CD14-positive monocyte (primary cell): ENCODE measurements around the gene LPCAT3. TPM values are rescaled to one million over a fixed set of nuclear protein-coding genes. Genes with fewer than 3 reads are reported as not detected.
"Not testable (repeated sequence)": the region's sequence is repeated elsewhere in the genome, so short reads cannot be mapped to it uniquely, and the experiment has no call there.

ENCODE experiments used
- DNase-seq, 3 donors: peaks; one replicate each; pipeline ENCODE4 v3.0.0-alpha.2; 2011 to 2022
- H2AFZ ChIP-seq: 2 replicates; pipeline ENCODE4 v1.6.0; 2012; ENCODE audit warnings: mild to moderate bottlenecking, low read depth, low read length, inconsistent platforms; ENCODE audit not compliant: insufficient read depth, poor library complexity, severe bottlenecking
- H3K27ac ChIP-seq, 2 donors: 1 replicate in 1 of 2; 2 replicates in 1 of 2; pipeline ENCODE4 v1.5.1; 2012 to 2013; ENCODE audit warnings: low read length in 2 of 2, control low read depth in 1 of 2, inconsistent platforms in 1 of 2, low read depth in 1 of 2, mild to moderate bottlenecking in 1 of 2
- H3K27me3 ChIP-seq, 2 donors: one replicate each; pipeline versions ENCODE4 v1.6.0 to v1.6.1; 2011 to 2013; ENCODE audit warnings: low read length in 2 of 2; ENCODE audit not compliant: control insufficient read depth in 2 of 2, insufficient read depth in 2 of 2
- H3K36me3 ChIP-seq, 2 donors: replicated peaks in 1 of 2; 1 replicate in 1 of 2; 2 replicates in 1 of 2; pipeline versions ENCODE4 v1.5.1 to v1.6.1; 2012 to 2013; ENCODE audit warnings: low read length in 2 of 2, control low read depth in 1 of 2, inconsistent platforms in 1 of 2, mild to moderate bottlenecking in 1 of 2; ENCODE audit not compliant: insufficient read depth in 2 of 2, control insufficient read depth in 1 of 2
- H3K4me1 ChIP-seq, 2 donors: 1 replicate in 1 of 2; 2 replicates in 1 of 2; pipeline versions ENCODE4 v1.5.1 to v1.6.1; 2012 to 2013; ENCODE audit warnings: low read length in 2 of 2, control low read depth in 1 of 2, inconsistent platforms in 1 of 2, mild to moderate bottlenecking in 1 of 2, moderate library complexity in 1 of 2; ENCODE audit not compliant: insufficient read depth in 2 of 2, control insufficient read depth in 1 of 2
- H3K4me2 ChIP-seq: replicated peaks from 2 replicates; pipeline ENCODE3; 2012; ENCODE audit warnings: low read length, moderate library complexity, mild to moderate bottlenecking; ENCODE audit not compliant: poor library complexity, severe bottlenecking; ENCODE audit errors: extremely low read depth
- H3K4me3 ChIP-seq, 3 experiments: fragments of 200-600 bp in 1 of 3; sonication (generic) in 1 of 3; replicated peaks in 1 of 3; 1 replicate in 2 of 3; 2 replicates in 1 of 3; pipeline ENCODE4 v1.5.1; 2011 to 2013; ENCODE audit warnings: low read length in 3 of 3, mild to moderate bottlenecking in 3 of 3, control low read depth in 2 of 3, low read depth in 2 of 3, inconsistent platforms in 1 of 3, moderate library complexity in 1 of 3
- H3K79me2 ChIP-seq: 2 replicates; pipeline ENCODE4 v1.6.0; 2012; ENCODE audit warnings: mild to moderate bottlenecking, control low read depth, inconsistent platforms, low read length, moderate library complexity; ENCODE audit not compliant: insufficient read depth
- H3K9ac ChIP-seq: 2 replicates; pipeline ENCODE4 v1.6.0; 2017; ENCODE audit warnings: low read length, mild to moderate bottlenecking; ENCODE audit not compliant: insufficient read depth, poor library complexity, severe bottlenecking
- H3K9me3 ChIP-seq, 2 donors: replicated peaks in 1 of 2; 1 replicate in 1 of 2; 2 replicates in 1 of 2; pipeline versions ENCODE4 v1.5.1 to v1.6.1; 2012 to 2013; ENCODE audit warnings: low read length in 2 of 2, control low read depth in 1 of 2; ENCODE audit not compliant: control insufficient read depth in 1 of 2, insufficient read depth in 1 of 2
- H4K20me1 ChIP-seq: 2 replicates; pipeline ENCODE4 v1.6.0; 2012; ENCODE audit warnings: mild to moderate bottlenecking, low read length, control low read depth, moderate library complexity; ENCODE audit not compliant: insufficient read depth
- H3K27ac Mint-ChIP-seq, 7 donors: one replicate each; pipeline ENCODE4 v1.8.0; 2020; ENCODE audit warnings: mild to moderate bottlenecking in 7 of 7, mixed read lengths in 7 of 7, moderate library complexity in 6 of 7, inconsistent platforms in 2 of 7
- H3K27me3 Mint-ChIP-seq, 3 donors: one replicate each; pipeline ENCODE4 v1.8.0; 2021 to 2022; ENCODE audit warnings: low read depth in 3 of 3, mild to moderate bottlenecking in 3 of 3, mixed read lengths in 3 of 3, moderate library complexity in 3 of 3, inconsistent platforms in 1 of 3
- H3K36me3 Mint-ChIP-seq, 2 donors: one replicate each; pipeline ENCODE4 v1.8.0; 2020; ENCODE audit warnings: mixed read lengths in 2 of 2, inconsistent platforms in 1 of 2, mild to moderate bottlenecking in 1 of 2
- H3K4me1 Mint-ChIP-seq: one replicate; pipeline ENCODE4 v1.8.0; 2020; ENCODE audit warnings: mild to moderate bottlenecking, mixed read lengths
- H3K4me3 Mint-ChIP-seq, 2 donors: one replicate each; pipeline ENCODE4 v1.8.0; 2020; ENCODE audit warnings: mild to moderate bottlenecking in 2 of 2, mixed read lengths in 2 of 2, moderate library complexity in 1 of 2
- H3K9me3 Mint-ChIP-seq, 7 donors: one replicate each; pipeline ENCODE4 v1.8.0; 2020 to 2022; ENCODE audit warnings: mixed read lengths in 7 of 7, mild to moderate bottlenecking in 6 of 7, moderate library complexity in 6 of 7, inconsistent platforms in 2 of 7
- CTCF ChIP-seq: fragments of 200-600 bp; IDR thresholded peaks from one replicate; pipeline ENCODE4 v1.8.0; 2022; ENCODE audit warnings: antibody characterized with exemption, mild to moderate bottlenecking
- WGBS: methylation state at CpG from one replicate; pipeline ENCODE4 v1.1.5; 2013; ENCODE audit warnings: missing lambda C conversion rate; ENCODE audit not compliant: insufficient coverage; 5-methylcytosine and 5-hydroxymethylcytosine counted together
- intact Hi-C, 2 donors: fragments of 100-400 bp; cut with micrococcal nuclease; formaldehyde crosslinking; loops; one replicate each; pipeline versions ENCODE4 v1.15.0 to v1.15.1; 2023
- polyA plus RNA-seq, 3 donors: library from polyadenylated mRNA; depleted of rRNA in 1 of 3; unstranded in 2 of 3; stranded (reverse) in 1 of 3; fragments of 300-500 nt in 2 of 3; fragments of >200 nt in 1 of 3; fragmentation: Illumina TruSeq in 2 of 3; gene quantifications; 1 replicate in 2 of 3; 2 replicates in 1 of 3; pipeline ENCODE4 v1.2.3, GENCODE V29; 2012 to 2021

LPCAT3 gene
- polyA plus RNA-seq, 3 donors: 50.9 to 62.7 (median 54.1) TPM

- Histone ChIP-seq H3K4me3 (no peak overlapping the region), H4K20me1 (no peaks in the 10 kb centered on the region), H3K4me1 (no peaks in the 10 kb centered on the region), H3K36me3 (no peaks in the 10 kb centered on the region), H3K4me2 (no peak overlapping the region), H2AFZ (no peak overlapping the region), H3K27me3 (no peaks in the 10 kb centered on the region), H3K9me3 (no peaks in the 10 kb centered on the region), H3K27ac (no peak overlapping the region), H3K79me2 (no peaks in the 10 kb centered on the region), H3K9ac (no peak overlapping the region)
- Mint-ChIP-seq H3K4me1 (peaks cover 3% of the 10 kb centered on the region), H3K27me3 (peaks cover 0 to 7% (median 0%) of the 10 kb centered on the region in 3 donors), H3K27ac (no peak overlapping the region), H3K4me3 (no peak overlapping the region), H3K9me3 (peaks cover 0 to 3% (median 0%) of the 10 kb centered on the region in 7 donors), H3K36me3 (no peaks in the 10 kb centered on the region)
- 92% methylated on average over 6 of the region's 10 CpGs for WGBS
- intact Hi-C loops: no loop called here
- DNase-seq: no peak
- TF ChIP-seq CTCF: no peak
Observed at GRCh38 chr12:7039403-7039802, 21.1 kb upstream of the LPCAT3 start.

DNA sequence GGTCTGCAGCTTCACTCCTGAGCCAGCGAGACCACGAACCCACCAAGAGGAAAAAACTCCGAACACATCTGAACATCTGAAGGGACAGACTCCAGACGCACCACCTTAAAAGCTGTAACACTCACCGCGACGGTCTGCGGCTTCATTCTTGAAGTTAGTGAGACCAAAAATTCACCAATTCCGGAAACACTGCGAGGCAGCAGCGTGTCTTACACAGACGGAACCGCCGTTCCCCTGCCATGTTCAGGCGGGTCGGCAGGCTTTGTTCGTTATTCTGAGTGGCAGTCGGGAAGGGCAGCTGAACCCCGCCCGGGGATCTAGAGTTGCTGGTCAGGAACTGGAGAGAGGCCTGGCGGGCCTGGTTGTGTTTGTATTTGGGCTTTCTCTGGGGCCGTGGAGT is 20.3 kb upstream of the LPCAT3 start:
- H2AFZ ChIP-seq: no peak overlapping the region
- H3K36me3 Mint-ChIP-seq: no peaks in the 10 kb centered on the region
- intact Hi-C loops: no loop called here
- H3K27ac Mint-ChIP-seq: no peak overlapping the region
- no peak overlapping the region for H3K4me3 Mint-ChIP-seq
- no peak overlapping the region for H3K27ac ChIP-seq
- no peak overlapping the region for H3K9ac ChIP-seq
- H3K4me1 ChIP-seq: no peaks in the 10 kb centered on the region
- peaks cover 0 to 3% (median 0%) of the 10 kb centered on the region in 7 donors for H3K9me3 Mint-ChIP-seq
- H3K27me3 Mint-ChIP-seq: peaks cover 0 to 3% (median 0%) of the 10 kb centered on the region in 3 donors
- 94% methylated on average over 22 of the region's 22 CpGs for WGBS
- no peaks in the 10 kb centered on the region for H3K27me3 ChIP-seq
- no peak overlapping the region for H3K4me3 ChIP-seq
- no peak for DNase-seq
- H3K36me3 ChIP-seq: no peaks in the 10 kb centered on the region
- no peaks in the 10 kb centered on the region for H4K20me1 ChIP-seq
- H3K4me1 Mint-ChIP-seq: peaks cover 3% of the 10 kb centered on the region
- no peaks in the 10 kb centered on the region for H3K79me2 ChIP-seq
- TF ChIP-seq CTCF: no peak
- no peaks in the 10 kb centered on the region for H3K9me3 ChIP-seq
- no peak overlapping the region for H3K4me2 ChIP-seq

DNA sequence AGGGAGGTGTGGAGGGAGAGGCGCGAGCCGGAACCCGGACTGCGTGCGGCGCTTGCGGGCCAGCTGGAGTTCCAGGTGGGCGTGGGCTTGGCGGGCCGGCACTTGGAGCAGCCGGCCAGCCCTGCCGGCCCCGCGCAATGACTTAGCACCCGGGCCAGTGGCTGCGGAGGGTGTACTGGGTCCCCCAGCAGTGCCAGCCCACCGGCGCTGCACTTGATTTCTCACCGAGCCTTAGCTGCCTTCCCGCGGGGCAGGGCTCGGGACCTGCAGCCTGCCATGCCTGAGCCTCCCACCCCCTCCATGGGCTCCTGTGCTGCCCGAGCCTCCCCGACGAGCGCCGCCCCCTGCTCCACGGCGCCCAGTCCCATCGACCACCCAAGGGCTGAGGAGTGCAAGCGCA is 19.1 kb upstream of the LPCAT3 start:
- H3K27ac Mint-ChIP-seq, H3K79me2 ChIP-seq, H3K9me3 ChIP-seq, H3K4me1 Mint-ChIP-seq, H3K9ac ChIP-seq, H3K4me3 ChIP-seq, H3K4me3 Mint-ChIP-seq, H2AFZ ChIP-seq, H3K9me3 Mint-ChIP-seq, H3K27me3 ChIP-seq, H3K36me3 ChIP-seq, H4K20me1 ChIP-seq, DNase-seq, H3K27ac ChIP-seq, H3K4me2 ChIP-seq, H3K36me3 Mint-ChIP-seq, H3K4me1 ChIP-seq, H3K27me3 Mint-ChIP-seq, intact Hi-C loops: not testable (repeated sequence)
- 99% methylated on average over 23 of the region's 32 CpGs for WGBS
